ENCODE measurements around the gene ATP4B. TPM values are rescaled to one million over a fixed set of nuclear protein-coding genes. Genes with fewer than 3 reads are reported as not detected.

Gene ATP4B
- polyA plus RNA-seq, 1 donor (not counting 4 experiments of a cell fraction or from before 2014, with no cell fraction given), result not detected

- H3K36me3 ChIP-seq (ENCODE audit: control insufficient read depth in 2 of 2, extremely low read depth in 1 of 2, insufficient read depth in 2 of 2, low read length in 2 of 2), result no peaks in the 10 kb centered on the region
- no peak overlapping the region for H3K27ac ChIP-seq (ENCODE audit: control insufficient read depth, insufficient read depth, low read length)
- TF ChIP-seq CTCF (optimal IDR thresholded peaks at IDR 0.05 in 1 of 3, IDR thresholded peaks at IDR 0.05 in 1 of 3, conservative IDR thresholded peaks at IDR 0.05 in 1 of 3; ENCODE audit: extremely low read depth in 1 of 3, insufficient read depth in 2 of 3, low read length in 3 of 3), result no peak
- no peak for TF ChIP-seq EZH2 (IDR thresholded peaks at IDR 0.05; ENCODE audit: low read length)
- H3K79me2 ChIP-seq (ENCODE audit: control insufficient read depth, insufficient read depth, low read length), result no peaks in the 10 kb centered on the region
- no peak overlapping the region for H2AFZ ChIP-seq (ENCODE audit: control insufficient read depth, low read length)
- H3K9me1 ChIP-seq (ENCODE audit: control insufficient read depth, extremely low read depth, insufficient read depth, low read length), result no peaks in the 10 kb centered on the region
- DNase-seq (ENCODE audit: low read depth, low spot score), result no peak
- no peak overlapping the region for H3K9ac ChIP-seq (ENCODE audit: control insufficient read depth, extremely low read depth, insufficient read depth, low read length)
- peaks cover 2% of the 10 kb centered on the region for H3K9me3 ChIP-seq (ENCODE audit: control insufficient read depth, low read depth, low read length)
- H3K4me1 ChIP-seq (ENCODE audit: control insufficient read depth, extremely low read depth, insufficient read depth, low read length), result peaks cover 2% of the 10 kb centered on the region
- peaks cover 5% of the 10 kb centered on the region for H3K27me3 ChIP-seq (ENCODE audit: control insufficient read depth, extremely low read depth, insufficient read depth, low read length)
- H4K20me1 ChIP-seq (ENCODE audit: control insufficient read depth, extremely low read depth, insufficient read depth, low read length), result no peaks in the 10 kb centered on the region
- dilution Hi-C loops (cut with MboI; ENCODE audit: extremely low pct_ligation_motif_present, low sequenced_read_pairs), result no loop called here
- no peak overlapping the region for H3K4me3 ChIP-seq (ENCODE audit: control insufficient read depth in 2 of 3, extremely low read depth in 1 of 3, insufficient read depth in 2 of 3, low read depth in 1 of 3, low read length in 3 of 3)
- peak overlapping the region; percentile 59 for H3K4me2 ChIP-seq (ENCODE audit: control insufficient read depth, extremely low read depth, insufficient read depth, low read depth, low read length)
- no peak for FAIRE-seq
Observed at GRCh38 chr13:113650731-113651148, 7.3 kb downstream of the ATP4B start.

- peaks cover 5% of the 10 kb centered on the region for H3K27me3 ChIP-seq (ENCODE audit: control insufficient read depth, extremely low read depth, insufficient read depth, low read length)
- no peak for FAIRE-seq
- no peak for TF ChIP-seq CTCF (optimal IDR thresholded peaks at IDR 0.05 in 1 of 3, IDR thresholded peaks at IDR 0.05 in 1 of 3, conservative IDR thresholded peaks at IDR 0.05 in 1 of 3; ENCODE audit: extremely low read depth in 1 of 3, insufficient read depth in 2 of 3, low read length in 3 of 3)
- TF ChIP-seq EZH2 (IDR thresholded peaks at IDR 0.05; ENCODE audit: low read length), result no peak
Observed at GRCh38 chr13:113650275-113650674, 7.7 kb downstream of the ATP4B start.

More at GRCh38 chr13:113650275-113650674, 7.7 kb downstream of the ATP4B start:
- peak overlapping the region; percentile 59 for H3K4me2 ChIP-seq (ENCODE audit: control insufficient read depth, extremely low read depth, insufficient read depth, low read depth, low read length)
- no peak overlapping the region for H3K9ac ChIP-seq (ENCODE audit: control insufficient read depth, extremely low read depth, insufficient read depth, low read length)
- no peaks in the 10 kb centered on the region for H4K20me1 ChIP-seq (ENCODE audit: control insufficient read depth, extremely low read depth, insufficient read depth, low read length)
- no peak overlapping the region for H2AFZ ChIP-seq (ENCODE audit: control insufficient read depth, low read length)
- no peak overlapping the region for H3K4me3 ChIP-seq (ENCODE audit: control insufficient read depth in 2 of 3, extremely low read depth in 1 of 3, insufficient read depth in 2 of 3, low read depth in 1 of 3, low read length in 3 of 3)
- no peaks in the 10 kb centered on the region for H3K79me2 ChIP-seq (ENCODE audit: control insufficient read depth, insufficient read depth, low read length)
- no peaks in the 10 kb centered on the region for H3K9me1 ChIP-seq (ENCODE audit: control insufficient read depth, extremely low read depth, insufficient read depth, low read length)
- peaks cover 2% of the 10 kb centered on the region for H3K9me3 ChIP-seq (ENCODE audit: control insufficient read depth, low read depth, low read length)
- peaks cover 2% of the 10 kb centered on the region for H3K4me1 ChIP-seq (ENCODE audit: control insufficient read depth, extremely low read depth, insufficient read depth, low read length)
- DNase-seq (ENCODE audit: low read depth, low spot score), result no peak
- dilution Hi-C loops (cut with MboI; ENCODE audit: extremely low pct_ligation_motif_present, low sequenced_read_pairs), result no loop called here
- no peaks in the 10 kb centered on the region for H3K36me3 ChIP-seq (ENCODE audit: control insufficient read depth in 2 of 2, extremely low read depth in 1 of 2, insufficient read depth in 2 of 2, low read length in 2 of 2)
- no peak overlapping the region for H3K27ac ChIP-seq (ENCODE audit: control insufficient read depth, insufficient read depth, low read length)

All from keratinocyte (primary cell).